ENCODE data around the gene LMO2. TPM values are rescaled to one million over a fixed set of nuclear protein-coding genes. Genes with fewer than 3 reads are reported as not detected.

LMO2 gene
- total and polyA plus RNA-seq, 4 donors = 25.5 to 72.4 (median 51.3) TPM

- intact Hi-C loops (cut with DNase I) = no loop called here
- Histone ChIP-seq H3K4me3 (ENCODE audit: low read length in 2 of 2) (no peak overlapping the region), H3K27me3 (ENCODE audit: control insufficient read depth in 1 of 2, insufficient read depth in 2 of 2, low read length in 1 of 2) (no peaks in the 10 kb centered on the region), H3K4me1 (ENCODE audit: control insufficient read depth in 1 of 2, insufficient read depth in 2 of 2, low read length in 2 of 2) (no peaks in the 10 kb centered on the region), H3K36me3 (ENCODE audit: control insufficient read depth in 1 of 2, insufficient read depth in 2 of 2, low read length in 1 of 2) (no peaks in the 10 kb centered on the region), H3K9me3 (ENCODE audit: control insufficient read depth, low read length) (peaks cover 2% of the 10 kb centered on the region), H3K27ac (ENCODE audit: low read depth in 1 of 2, low read length in 2 of 2) (no peak overlapping the region)
- WGBS, 2 donors = 79 to 87% methylated on average over 3 of the region's 3 CpGs
- DNase-seq (no peak), ATAC-seq (ENCODE audit: low FRiP score) (no peak)
These were observed 17.3 kb upstream of the LMO2 start for GRCh38 chr11:33909150-33909549.

- Histone ChIP-seq H3K4me1 (ENCODE audit: control insufficient read depth in 1 of 2, insufficient read depth in 2 of 2, low read length in 2 of 2) (no peaks in the 10 kb centered on the region), H3K36me3 (ENCODE audit: control insufficient read depth in 1 of 2, insufficient read depth in 2 of 2, low read length in 1 of 2) (no peaks in the 10 kb centered on the region), H3K27me3 (ENCODE audit: control insufficient read depth in 1 of 2, insufficient read depth in 2 of 2, low read length in 1 of 2) (no peaks in the 10 kb centered on the region), H3K27ac (ENCODE audit: low read depth in 1 of 2, low read length in 2 of 2) (no peak overlapping the region), H3K4me3 (ENCODE audit: low read length in 2 of 2) (no peak overlapping the region), H3K9me3 (ENCODE audit: control insufficient read depth, low read length) (no peaks in the 10 kb centered on the region)
- WGBS, 2 donors = 71 to 74% methylated on average over 9 of the region's 9 CpGs
- ATAC-seq (ENCODE audit: low FRiP score) (no peak), DNase-seq (no peak)
- intact Hi-C loops (cut with DNase I) = no loop called here
These were observed 15.5 kb upstream of the LMO2 start for GRCh38 chr11:33907421-33907820.

DNA sequence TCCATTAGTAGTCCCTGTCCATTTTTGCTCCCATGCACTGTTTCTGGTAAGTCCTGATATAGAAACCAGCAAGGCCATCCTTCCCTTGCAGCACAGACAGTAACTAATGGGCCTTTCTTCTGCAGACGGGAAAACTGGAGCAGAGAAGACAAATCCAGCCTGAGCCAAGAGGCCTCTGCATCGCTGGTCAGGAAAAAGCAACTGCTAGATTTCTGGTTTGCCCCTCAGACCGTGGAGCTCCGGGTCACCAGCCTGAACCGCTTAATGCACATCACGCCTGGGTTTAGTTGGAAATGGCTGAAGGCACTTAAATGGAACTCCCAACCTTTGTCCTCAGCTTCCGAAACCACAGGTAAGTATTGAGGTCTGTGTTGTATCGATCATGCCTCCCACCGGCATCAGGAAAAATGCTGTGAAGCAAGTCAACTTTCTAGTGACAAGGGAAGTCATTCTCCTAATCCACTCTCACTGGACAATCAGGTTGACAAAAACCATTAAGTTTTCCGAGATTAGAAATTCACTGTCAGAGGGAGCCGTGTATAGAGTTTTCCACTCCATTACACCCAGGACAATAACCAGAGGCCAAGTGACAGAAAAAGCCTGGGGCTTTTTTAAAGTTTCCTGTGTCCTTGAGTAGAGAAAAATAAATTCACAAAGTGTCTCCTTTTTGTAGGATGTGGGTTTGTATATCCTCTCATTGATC is 14.8 kb upstream of the LMO2 start:
- H3K4me3 ChIP-seq (ENCODE audit: low read length in 2 of 2) = no peak overlapping the region
- 91 to 93% methylated on average over 11 of the region's 11 CpGs for WGBS, 2 donors

GRCh38 chr11:33904102-33904501 is 12.2 kb upstream of the LMO2 start:
- H3K4me1 ChIP-seq (ENCODE audit: control insufficient read depth in 1 of 2, insufficient read depth in 2 of 2, low read length in 2 of 2) = no peaks in the 10 kb centered on the region
- H3K27me3 ChIP-seq (ENCODE audit: control insufficient read depth in 1 of 2, insufficient read depth in 2 of 2, low read length in 1 of 2) = no peaks in the 10 kb centered on the region
- ATAC-seq (ENCODE audit: low FRiP score) (no peak), DNase-seq (no peak)
- H3K4me3 ChIP-seq (ENCODE audit: low read length in 2 of 2) = no peak overlapping the region
- intact Hi-C loops (cut with DNase I) = loop anchor here in 1 of 2 donors (5.0 kb wide), 1 partner anchor 38 kb away; no protein-coding TSS in a partner anchor
- H3K9me3 ChIP-seq (ENCODE audit: control insufficient read depth, low read length) = no peaks in the 10 kb centered on the region
- no peaks in the 10 kb centered on the region for H3K36me3 ChIP-seq (ENCODE audit: control insufficient read depth in 1 of 2, insufficient read depth in 2 of 2, low read length in 1 of 2)
- H3K27ac ChIP-seq (ENCODE audit: low read depth in 1 of 2, low read length in 2 of 2) = no peak overlapping the region
- WGBS, 2 donors = 64 to 75% methylated on average over 5 of the region's 5 CpGs

More for the DNA sequence above, 14.8 kb upstream of the LMO2 start:
- Histone ChIP-seq H3K36me3 (ENCODE audit: control insufficient read depth in 1 of 2, insufficient read depth in 2 of 2, low read length in 1 of 2) (no peaks in the 10 kb centered on the region), H3K4me1 (ENCODE audit: control insufficient read depth in 1 of 2, insufficient read depth in 2 of 2, low read length in 2 of 2) (no peaks in the 10 kb centered on the region), H3K27me3 (ENCODE audit: control insufficient read depth in 1 of 2, insufficient read depth in 2 of 2, low read length in 1 of 2) (no peaks in the 10 kb centered on the region), H3K27ac (ENCODE audit: low read depth in 1 of 2, low read length in 2 of 2) (no peak overlapping the region), H3K9me3 (ENCODE audit: control insufficient read depth, low read length) (no peaks in the 10 kb centered on the region)
- DNase-seq = no peak
- ATAC-seq (ENCODE audit: low FRiP score) = no peak
- intact Hi-C loops (cut with DNase I) = no loop called here

DNA sequence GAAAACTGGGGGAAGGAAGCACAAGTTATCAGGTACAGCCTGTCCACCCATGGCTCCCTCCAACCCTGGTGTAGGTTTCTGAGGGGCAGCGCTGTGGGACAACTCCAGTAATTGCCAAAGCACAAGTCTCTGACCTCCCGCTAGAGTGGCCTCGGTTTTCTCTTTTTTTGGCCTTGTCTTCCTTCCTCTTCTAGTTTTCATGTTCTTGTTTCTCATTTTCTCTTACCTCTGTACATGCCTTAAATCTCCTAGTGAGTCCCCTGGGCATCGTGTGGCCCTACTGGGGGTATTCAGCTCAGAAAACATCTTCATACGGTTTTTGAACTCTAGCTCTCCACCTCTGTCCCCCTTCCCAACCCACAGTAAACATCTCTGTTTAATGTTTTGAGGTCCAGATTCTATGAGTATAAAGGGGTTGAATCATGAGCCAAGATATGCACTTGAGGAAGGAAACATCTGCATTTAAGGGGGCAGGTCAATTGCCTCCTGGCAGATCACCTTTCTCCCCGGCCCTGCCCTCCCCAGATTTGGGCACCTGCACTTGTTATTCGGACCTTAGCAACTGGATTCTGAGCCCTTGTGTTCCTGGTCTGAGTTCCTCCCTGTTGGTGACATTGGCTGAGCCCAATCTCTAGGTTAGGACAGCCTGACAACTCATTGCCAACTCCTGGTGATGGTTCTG is 8.4 kb upstream of the LMO2 start:
- no peaks in the 10 kb centered on the region for H3K9me3 ChIP-seq (ENCODE audit: control insufficient read depth, low read length)
- H3K36me3 ChIP-seq (ENCODE audit: control insufficient read depth in 1 of 2, insufficient read depth in 2 of 2, low read length in 1 of 2) = no peaks in the 10 kb centered on the region
- intact Hi-C loops (cut with DNase I) = loop anchor here in 1 of 2 donors (5.0 kb wide), 1 partner anchor 42 kb away; no protein-coding TSS in a partner anchor
- H3K4me3 ChIP-seq (ENCODE audit: low read length in 2 of 2) = no peak overlapping the region
- 91 to 94% methylated on average over 7 of the region's 7 CpGs for WGBS, 2 donors
- H3K4me1 ChIP-seq (ENCODE audit: control insufficient read depth in 1 of 2, insufficient read depth in 2 of 2, low read length in 2 of 2) = no peaks in the 10 kb centered on the region
- no peak overlapping the region for H3K27ac ChIP-seq (ENCODE audit: low read depth in 1 of 2, low read length in 2 of 2)
- no peaks in the 10 kb centered on the region for H3K27me3 ChIP-seq (ENCODE audit: control insufficient read depth in 1 of 2, insufficient read depth in 2 of 2, low read length in 1 of 2)
- no peak for ATAC-seq (ENCODE audit: low FRiP score)
- no peak for DNase-seq

- no peak overlapping the region for H3K4me3 ChIP-seq (ENCODE audit: low read length in 2 of 2)
- intact Hi-C loops (cut with DNase I) = loop anchor here in 1 of 2 donors (5.0 kb wide), 2 partner anchors 33 to 43 kb away; no protein-coding TSS in a partner anchor
These were observed 7.6 kb upstream of the LMO2 start for GRCh38 chr11:33899400-33900037.

DNA sequence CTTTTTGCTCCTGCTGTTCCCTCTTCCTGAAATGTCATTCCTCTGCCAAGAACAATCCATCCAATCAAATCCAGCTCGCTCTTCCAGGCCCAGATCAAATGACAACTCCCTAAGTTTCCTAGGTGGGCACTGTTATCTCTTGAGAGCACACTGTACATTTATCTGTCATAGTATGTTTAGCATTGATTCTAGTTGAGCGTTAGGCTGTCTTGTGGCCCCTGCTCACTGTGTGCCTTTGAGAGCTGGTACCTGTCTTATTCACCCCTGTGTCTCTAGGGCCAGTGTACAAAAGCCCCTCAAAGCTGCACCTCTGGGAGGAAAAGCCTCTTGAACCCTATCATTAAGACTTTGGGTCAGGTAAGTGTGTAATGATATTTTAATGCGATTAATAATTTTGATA is 7.1 kb upstream of the LMO2 start:
- H3K9me3 ChIP-seq (ENCODE audit: control insufficient read depth, low read length) = no peaks in the 10 kb centered on the region
- H3K27ac ChIP-seq (ENCODE audit: low read depth in 1 of 2, low read length in 2 of 2) = no peak overlapping the region
- DNase-seq (no peak), ATAC-seq (ENCODE audit: low FRiP score) (no peak)
- no peaks in the 10 kb centered on the region for H3K4me1 ChIP-seq (ENCODE audit: control insufficient read depth in 1 of 2, insufficient read depth in 2 of 2, low read length in 2 of 2)
- intact Hi-C loops (cut with DNase I) = loop anchor here in 1 of 2 donors (5.0 kb wide), 1 partner anchor 33 kb away; no protein-coding TSS in a partner anchor
- H3K27me3 ChIP-seq (ENCODE audit: control insufficient read depth in 1 of 2, insufficient read depth in 2 of 2, low read length in 1 of 2) = no peaks in the 10 kb centered on the region
- no peak overlapping the region for H3K4me3 ChIP-seq (ENCODE audit: low read length in 2 of 2)
- WGBS, 2 donors = 70 to 72% methylated on average over 3 of the region's 3 CpGs
- H3K36me3 ChIP-seq (ENCODE audit: control insufficient read depth in 1 of 2, insufficient read depth in 2 of 2, low read length in 1 of 2) = no peaks in the 10 kb centered on the region

More at GRCh38 chr11:33899400-33900037, 7.6 kb upstream of the LMO2 start:
- peak; percentile 90 for DNase-seq
- H3K27ac ChIP-seq (ENCODE audit: low read depth in 1 of 2, low read length in 2 of 2) = no peak overlapping the region
- H3K9me3 ChIP-seq (ENCODE audit: control insufficient read depth, low read length) = no peaks in the 10 kb centered on the region
- no peaks in the 10 kb centered on the region for H3K36me3 ChIP-seq (ENCODE audit: control insufficient read depth in 1 of 2, insufficient read depth in 2 of 2, low read length in 1 of 2)
- no peaks in the 10 kb centered on the region for H3K27me3 ChIP-seq (ENCODE audit: control insufficient read depth in 1 of 2, insufficient read depth in 2 of 2, low read length in 1 of 2)
- no peaks in the 10 kb centered on the region for H3K4me1 ChIP-seq (ENCODE audit: control insufficient read depth in 1 of 2, insufficient read depth in 2 of 2, low read length in 2 of 2)
- peak; percentile 92 for ATAC-seq (ENCODE audit: low FRiP score)
- 24 to 32% methylated on average over 11 of the region's 11 CpGs for WGBS, 2 donors

GRCh38 chr11:33897761-33898375 is 6.0 kb upstream of the LMO2 start:
- 94 to 96% methylated on average over 4 of the region's 4 CpGs for WGBS, 2 donors
- no peaks in the 10 kb centered on the region for H3K36me3 ChIP-seq (ENCODE audit: control insufficient read depth in 1 of 2, insufficient read depth in 2 of 2, low read length in 1 of 2)
- intact Hi-C loops (cut with DNase I) = loop anchor here in 1 of 2 donors (5.0 kb wide), 1 partner anchor 34 kb away; no protein-coding TSS in a partner anchor
- no peaks in the 10 kb centered on the region for H3K27me3 ChIP-seq (ENCODE audit: control insufficient read depth in 1 of 2, insufficient read depth in 2 of 2, low read length in 1 of 2)
- H3K4me3 ChIP-seq (ENCODE audit: low read length in 2 of 2) = no peak overlapping the region
- ATAC-seq (ENCODE audit: low FRiP score) (no peak), DNase-seq (no peak)
- H3K27ac ChIP-seq (ENCODE audit: low read depth in 1 of 2, low read length in 2 of 2) = no peak overlapping the region
- H3K4me1 ChIP-seq (ENCODE audit: control insufficient read depth in 1 of 2, insufficient read depth in 2 of 2, low read length in 2 of 2) = no peaks in the 10 kb centered on the region
- H3K9me3 ChIP-seq (ENCODE audit: control insufficient read depth, low read length) = no peaks in the 10 kb centered on the region
